Activated T-cell treated with anti-CD3 and anti-CD28 coated beads, Interleukin-2, amount 50 U/mL, for 72 hours (primary cell): ENCODE results near the gene KCTD16. TPM values are rescaled to one million over a fixed set of nuclear protein-coding genes. Genes with fewer than 3 reads are reported as not detected.

Source experiments
- ATAC-seq, 2 donors: fragments of 150-1000 bp; cut with Tn5 transposase; replicated peaks in 1 of 2; 2 replicates each; pipeline ENCODE4 v1.10.0; 2021; ENCODE audit warnings: moderate library complexity in 2 of 2, mild to moderate bottlenecking in 1 of 2
- DNase-seq, 2 donors: peaks; one replicate each; pipeline ENCODE4 v3.0.0; 2021 to 2022; ENCODE audit warnings: mixed read lengths in 1 of 2
- H3K27ac Mint-ChIP-seq: one replicate; pipeline ENCODE4 v1.8.0; 2022; ENCODE audit warnings: mild to moderate bottlenecking, moderate library complexity, mixed read lengths
- H3K27me3 Mint-ChIP-seq: one replicate; pipeline ENCODE4 v1.8.0; 2022; ENCODE audit warnings: low read depth, mixed read lengths
- H3K36me3 Mint-ChIP-seq, 2 donors: one replicate each; pipeline ENCODE4 v1.8.0; 2022; ENCODE audit warnings: mixed read lengths in 2 of 2, mild to moderate bottlenecking in 1 of 2; ENCODE audit not compliant: insufficient read depth in 2 of 2
- H3K4me1 Mint-ChIP-seq: one replicate; pipeline ENCODE4 v1.8.0; 2022; ENCODE audit warnings: low read depth, mixed read lengths
- H3K4me3 Mint-ChIP-seq, 2 donors: one replicate each; pipeline ENCODE4 v1.8.0; 2022; ENCODE audit warnings: mild to moderate bottlenecking in 2 of 2, mixed read lengths in 2 of 2, moderate library complexity in 2 of 2
- H3K9me3 Mint-ChIP-seq, 2 donors: one replicate each; pipeline ENCODE4 v1.8.0; 2022; ENCODE audit warnings: mixed read lengths in 2 of 2
- total RNA-seq, 2 donors: library from RNA; stranded (reverse); gene quantifications; one replicate each; pipeline ENCODE4 v1.2.3, GENCODE V29; 2022

The KCTD16 gene
- total RNA-seq, 2 donors from 2014 or later: 0.07 to 0.25 TPM

GRCh38 chr5:144458216-144458615, 287.5 kb downstream of the KCTD16 start:
- no peak for ATAC-seq
- no peak overlapping the region for H3K27ac Mint-ChIP-seq
- peaks cover 1 to 11% of the 10 kb centered on the region in 2 donors for H3K9me3 Mint-ChIP-seq
- H3K4me3 Mint-ChIP-seq: no peak overlapping the region
- H3K4me1 Mint-ChIP-seq: no peaks in the 10 kb centered on the region
- DNase-seq: no peak
- no peaks in the 10 kb centered on the region for H3K36me3 Mint-ChIP-seq
- no peaks in the 10 kb centered on the region for H3K27me3 Mint-ChIP-seq

GRCh38 chr5:144460600-144460999, 289.9 kb downstream of the KCTD16 start:
- Mint-ChIP-seq H3K36me3 (no peaks in the 10 kb centered on the region), H3K27me3 (no peaks in the 10 kb centered on the region), H3K9me3 (peaks cover 6 to 15% of the 10 kb centered on the region in 2 donors), H3K4me3 (no peak overlapping the region), H3K27ac (no peak overlapping the region), H3K4me1 (no peaks in the 10 kb centered on the region)
- ATAC-seq (no peak), DNase-seq (no peak)

GRCh38 chr5:144462577-144462976, 291.9 kb downstream of the KCTD16 start:
- H3K4me3 Mint-ChIP-seq: no peak overlapping the region
- H3K27ac Mint-ChIP-seq: no peak overlapping the region
- peaks cover 6 to 13% of the 10 kb centered on the region in 2 donors for H3K9me3 Mint-ChIP-seq
- no peaks in the 10 kb centered on the region for H3K36me3 Mint-ChIP-seq
- H3K4me1 Mint-ChIP-seq: no peaks in the 10 kb centered on the region
- ATAC-seq (no peak), DNase-seq (no peak)
- no peaks in the 10 kb centered on the region for H3K27me3 Mint-ChIP-seq

- ATAC-seq (no peak), DNase-seq (no peak)
- H3K4me1 Mint-ChIP-seq: no peaks in the 10 kb centered on the region
- peaks cover 8 to 16% of the 10 kb centered on the region in 2 donors for H3K9me3 Mint-ChIP-seq
- H3K27me3 Mint-ChIP-seq: no peaks in the 10 kb centered on the region
- no peaks in the 10 kb centered on the region for H3K36me3 Mint-ChIP-seq
- H3K27ac Mint-ChIP-seq: no peak overlapping the region
- H3K4me3 Mint-ChIP-seq: no peak overlapping the region
Observed at GRCh38 chr5:144463481-144464223, 293.0 kb downstream of the KCTD16 start.

- Mint-ChIP-seq H3K27me3 (no peaks in the 10 kb centered on the region), H3K27ac (no peak overlapping the region), H3K9me3 (peaks cover 8 to 16% of the 10 kb centered on the region in 2 donors), H3K4me3 (no peak overlapping the region), H3K4me1 (no peaks in the 10 kb centered on the region), H3K36me3 (no peaks in the 10 kb centered on the region)
- ATAC-seq: no peak
- DNase-seq: no peak
Observed at GRCh38 chr5:144464306-144464705, 293.6 kb downstream of the KCTD16 start.

GRCh38 chr5:144465441-144465840, 294.8 kb downstream of the KCTD16 start:
- no peak for ATAC-seq
- H3K27ac Mint-ChIP-seq: no peak overlapping the region
- H3K36me3 Mint-ChIP-seq: no peaks in the 10 kb centered on the region
- no peak overlapping the region for H3K4me3 Mint-ChIP-seq
- no peaks in the 10 kb centered on the region for H3K4me1 Mint-ChIP-seq
- H3K9me3 Mint-ChIP-seq: peaks cover 8 to 13% of the 10 kb centered on the region in 2 donors
- DNase-seq: no peak
- H3K27me3 Mint-ChIP-seq: no peaks in the 10 kb centered on the region

- H3K27me3 Mint-ChIP-seq: no peaks in the 10 kb centered on the region
- no peak overlapping the region for H3K27ac Mint-ChIP-seq
- H3K4me3 Mint-ChIP-seq: no peak overlapping the region
- peaks cover 6 to 10% of the 10 kb centered on the region in 2 donors for H3K9me3 Mint-ChIP-seq
- H3K36me3 Mint-ChIP-seq: no peaks in the 10 kb centered on the region
- no peak for ATAC-seq
- DNase-seq: no peak
- no peaks in the 10 kb centered on the region for H3K4me1 Mint-ChIP-seq
Observed at GRCh38 chr5:144467792-144468191, 297.1 kb downstream of the KCTD16 start.

GRCh38 chr5:144468571-144468970, 297.9 kb downstream of the KCTD16 start:
- no peaks in the 10 kb centered on the region for H3K27me3 Mint-ChIP-seq
- no peak overlapping the region for H3K4me3 Mint-ChIP-seq
- H3K4me1 Mint-ChIP-seq: no peaks in the 10 kb centered on the region

GRCh38 chr5:144469106-144469505, 298.4 kb downstream of the KCTD16 start:
- ATAC-seq: no peak
- Mint-ChIP-seq H3K4me3 (no peak overlapping the region), H3K9me3 (peaks cover 6 to 10% of the 10 kb centered on the region in 2 donors), H3K27me3 (no peaks in the 10 kb centered on the region), H3K4me1 (no peaks in the 10 kb centered on the region), H3K36me3 (no peaks in the 10 kb centered on the region), H3K27ac (no peak overlapping the region)
- no peak for DNase-seq

More at GRCh38 chr5:144468571-144468970, 297.9 kb downstream of the KCTD16 start:
- H3K9me3 Mint-ChIP-seq: peaks cover 6 to 10% of the 10 kb centered on the region in 2 donors
- ATAC-seq (no peak), DNase-seq (no peak)
- no peaks in the 10 kb centered on the region for H3K36me3 Mint-ChIP-seq
- no peak overlapping the region for H3K27ac Mint-ChIP-seq

GRCh38 chr5:144472221-144472620, 301.5 kb downstream of the KCTD16 start:
- H3K36me3 Mint-ChIP-seq: no peaks in the 10 kb centered on the region
- H3K27me3 Mint-ChIP-seq: no peaks in the 10 kb centered on the region
- H3K4me1 Mint-ChIP-seq: no peaks in the 10 kb centered on the region
- ATAC-seq (no peak), DNase-seq (no peak)
- peaks cover 2 to 3% of the 10 kb centered on the region in 2 donors for H3K9me3 Mint-ChIP-seq
- no peak overlapping the region for H3K4me3 Mint-ChIP-seq
- H3K27ac Mint-ChIP-seq: no peak overlapping the region

- DNase-seq: no peak
Observed at GRCh38 chr5:144473650-144474049, 303.0 kb downstream of the KCTD16 start.

GRCh38 chr5:144478565-144478964, 307.9 kb downstream of the KCTD16 start:
- Mint-ChIP-seq H3K27ac (no peak overlapping the region), H3K36me3 (no peaks in the 10 kb centered on the region), H3K27me3 (no peaks in the 10 kb centered on the region), H3K4me3 (no peak overlapping the region), H3K9me3 (no peaks in the 10 kb centered on the region), H3K4me1 (no peaks in the 10 kb centered on the region)
- DNase-seq (no peak), ATAC-seq (no peak)

More at GRCh38 chr5:144473650-144474049, 303.0 kb downstream of the KCTD16 start:
- no peaks in the 10 kb centered on the region for H3K9me3 Mint-ChIP-seq
- H3K27me3 Mint-ChIP-seq: no peaks in the 10 kb centered on the region
- no peaks in the 10 kb centered on the region for H3K36me3 Mint-ChIP-seq
- ATAC-seq: no peak
- H3K4me1 Mint-ChIP-seq: no peaks in the 10 kb centered on the region
- no peak overlapping the region for H3K27ac Mint-ChIP-seq
- no peak overlapping the region for H3K4me3 Mint-ChIP-seq

- ATAC-seq: no peak
- H3K36me3 Mint-ChIP-seq: no peaks in the 10 kb centered on the region
- H3K9me3 Mint-ChIP-seq: no peaks in the 10 kb centered on the region
- no peak for DNase-seq
- no peaks in the 10 kb centered on the region for H3K4me1 Mint-ChIP-seq
- no peaks in the 10 kb centered on the region for H3K27me3 Mint-ChIP-seq
- H3K4me3 Mint-ChIP-seq: no peak overlapping the region
- H3K27ac Mint-ChIP-seq: no peak overlapping the region
Observed at GRCh38 chr5:144481861-144482260, 311.2 kb downstream of the KCTD16 start.
